ENCODE data around the gene IGFBP2. TPM values are rescaled to one million over a fixed set of nuclear protein-coding genes. Genes with fewer than 3 reads are reported as not detected.

Gene IGFBP2
- polyA plus RNA-seq, 1 of the 3 experiments (the other 2 are of a cell fraction): 695 TPM

DNA sequence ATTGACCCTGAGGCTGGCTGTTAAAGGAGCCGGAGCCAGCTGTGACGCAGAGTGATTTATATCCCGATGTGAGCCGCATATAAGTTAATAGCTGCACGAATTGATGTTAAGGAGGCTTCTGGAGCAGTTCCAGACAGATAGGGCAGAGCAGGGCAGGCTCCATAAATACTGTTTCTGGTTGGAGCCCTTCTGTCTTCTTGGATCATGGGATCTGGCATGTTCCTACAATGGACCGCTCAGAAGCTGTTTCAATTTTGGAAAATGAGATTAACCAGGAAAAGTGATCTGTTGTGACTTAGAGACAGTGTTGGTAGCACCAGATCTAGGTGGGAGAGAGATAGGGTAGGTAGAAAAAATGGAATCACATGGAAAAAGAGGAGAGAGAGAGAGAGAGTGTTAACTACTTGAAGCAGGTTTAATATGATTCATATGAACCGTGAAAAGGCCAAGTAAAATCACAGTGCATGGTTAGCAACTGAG is 66.9 kb downstream of the IGFBP2 start:
- H3K36me3 ChIP-seq (replicated peaks in 1 of 2; ENCODE audit: control insufficient read depth in 1 of 2, insufficient read depth in 2 of 2, low read length in 1 of 2): no peaks in the 10 kb centered on the region
- H3F3A ChIP-seq (replicated peaks; ENCODE audit: insufficient read depth): peaks cover 14% of the 10 kb centered on the region
- CTCF ChIA-PET: interaction anchor here (0.6 to 7.5 kb wide), 21 partner anchors 9 to 1012 kb away, joined by 3 to 74 read pairs (median 4); no protein-coding TSS in a partner anchor
- no peaks in the 10 kb centered on the region for H4K20me1 ChIP-seq (ENCODE audit: insufficient read depth)
- no peaks in the 10 kb centered on the region for H3K79me2 ChIP-seq (ENCODE audit: insufficient read depth)
- WGBS (ENCODE audit: low lambda C conversion rate): 27% methylated on average over 7 of the region's 7 CpGs
- no peaks in the 10 kb centered on the region for H3K9me3 ChIP-seq
- H3K4me1 ChIP-seq (ENCODE audit: control insufficient read depth in 1 of 2, insufficient read depth in 2 of 2, low read depth in 1 of 2, low read length in 1 of 2): peaks cover 37 to 43% of the 10 kb centered on the region in 2 experiments
- POLR2A ChIA-PET: interaction anchor here (0.6 to 1.2 kb wide), 5 partner anchors 35 to 300 kb away, joined by 3 to 11 read pairs (median 3); no protein-coding TSS in a partner anchor
- H2AFZ ChIP-seq (ENCODE audit: low read depth): 0 out of 2 replicates have a peak overlapping the region, but pooled peaks have one; percentile 43
- peak overlapping the region; percentile 32; the same call in 1 of the 2 replicates for H3K4me2 ChIP-seq
- no peak overlapping the region for H3K4me3 ChIP-seq (ENCODE audit: low read depth in 2 of 2, low read length in 1 of 2)
- no peaks in the 10 kb centered on the region for H3K27me3 ChIP-seq (ENCODE audit: insufficient read depth)
- no peak overlapping the region for H3K9ac ChIP-seq
- peak; percentile 71 for DNase-seq
- H3K9me2 ChIP-seq: no peaks in the 10 kb centered on the region
- peak overlapping the region; percentile 2 to 98; a peak in 3 of 4 replicates for H3K27ac ChIP-seq (ENCODE audit: low read depth in 2 of 2, low read length in 1 of 2)
- peak; percentile 1; the same call in 1 of the 2 replicates for TF ChIP-seq SMC3 (IDR thresholded peaks at IDR 0.05; ENCODE audit: low read depth, low read length)
- TF ChIP-seq, protein P1, sequence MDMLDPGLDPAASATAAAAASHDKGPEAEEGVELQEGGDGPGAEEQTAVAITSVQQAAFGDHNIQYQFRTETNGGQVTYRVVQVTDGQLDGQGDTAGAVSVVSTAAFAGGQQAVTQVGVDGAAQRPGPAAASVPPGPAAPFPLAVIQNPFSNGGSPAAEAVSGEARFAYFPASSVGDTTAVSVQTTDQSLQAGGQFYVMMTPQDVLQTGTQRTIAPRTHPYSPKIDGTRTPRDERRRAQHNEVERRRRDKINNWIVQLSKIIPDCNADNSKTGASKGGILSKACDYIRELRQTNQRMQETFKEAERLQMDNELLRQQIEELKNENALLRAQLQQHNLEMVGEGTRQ (IDR thresholded peaks at IDR 0.05; ENCODE audit: borderline replicate concordance, low read depth, low read length): no peak
- no peak for TF ChIP-seq ELF1 (IDR thresholded peaks at IDR 0.05)
- TF ChIP-seq MXI1 (IDR thresholded peaks at IDR 0.05; ENCODE audit: low read depth, low read length): peak; percentile 63; the same call in 1 of the 2 replicates
- TF ChIP-seq NRF1 (IDR thresholded peaks at IDR 0.05; ENCODE audit: low read depth, low read length): no peak
- TF ChIP-seq, protein P2, sequence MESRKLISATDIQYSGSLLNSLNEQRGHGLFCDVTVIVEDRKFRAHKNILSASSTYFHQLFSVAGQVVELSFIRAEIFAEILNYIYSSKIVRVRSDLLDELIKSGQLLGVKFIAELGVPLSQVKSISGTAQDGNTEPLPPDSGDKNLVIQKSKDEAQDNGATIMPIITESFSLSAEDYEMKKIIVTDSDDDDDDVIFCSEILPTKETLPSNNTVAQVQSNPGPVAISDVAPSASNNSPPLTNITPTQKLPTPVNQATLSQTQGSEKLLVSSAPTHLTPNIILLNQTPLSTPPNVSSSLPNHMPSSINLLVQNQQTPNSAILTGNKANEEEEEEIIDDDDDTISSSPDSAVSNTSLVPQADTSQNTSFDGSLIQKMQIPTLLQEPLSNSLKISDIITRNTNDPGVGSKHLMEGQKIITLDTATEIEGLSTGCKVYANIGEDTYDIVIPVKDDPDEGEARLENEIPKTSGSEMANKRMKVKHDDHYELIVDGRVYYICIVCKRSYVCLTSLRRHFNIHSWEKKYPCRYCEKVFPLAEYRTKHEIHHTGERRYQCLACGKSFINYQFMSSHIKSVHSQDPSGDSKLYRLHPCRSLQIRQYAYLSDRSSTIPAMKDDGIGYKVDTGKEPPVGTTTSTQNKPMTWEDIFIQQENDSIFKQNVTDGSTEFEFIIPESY (IDR thresholded peaks at IDR 0.05; ENCODE audit: borderline replicate concordance, low read depth): no peak
- TF ChIP-seq, protein P3, sequence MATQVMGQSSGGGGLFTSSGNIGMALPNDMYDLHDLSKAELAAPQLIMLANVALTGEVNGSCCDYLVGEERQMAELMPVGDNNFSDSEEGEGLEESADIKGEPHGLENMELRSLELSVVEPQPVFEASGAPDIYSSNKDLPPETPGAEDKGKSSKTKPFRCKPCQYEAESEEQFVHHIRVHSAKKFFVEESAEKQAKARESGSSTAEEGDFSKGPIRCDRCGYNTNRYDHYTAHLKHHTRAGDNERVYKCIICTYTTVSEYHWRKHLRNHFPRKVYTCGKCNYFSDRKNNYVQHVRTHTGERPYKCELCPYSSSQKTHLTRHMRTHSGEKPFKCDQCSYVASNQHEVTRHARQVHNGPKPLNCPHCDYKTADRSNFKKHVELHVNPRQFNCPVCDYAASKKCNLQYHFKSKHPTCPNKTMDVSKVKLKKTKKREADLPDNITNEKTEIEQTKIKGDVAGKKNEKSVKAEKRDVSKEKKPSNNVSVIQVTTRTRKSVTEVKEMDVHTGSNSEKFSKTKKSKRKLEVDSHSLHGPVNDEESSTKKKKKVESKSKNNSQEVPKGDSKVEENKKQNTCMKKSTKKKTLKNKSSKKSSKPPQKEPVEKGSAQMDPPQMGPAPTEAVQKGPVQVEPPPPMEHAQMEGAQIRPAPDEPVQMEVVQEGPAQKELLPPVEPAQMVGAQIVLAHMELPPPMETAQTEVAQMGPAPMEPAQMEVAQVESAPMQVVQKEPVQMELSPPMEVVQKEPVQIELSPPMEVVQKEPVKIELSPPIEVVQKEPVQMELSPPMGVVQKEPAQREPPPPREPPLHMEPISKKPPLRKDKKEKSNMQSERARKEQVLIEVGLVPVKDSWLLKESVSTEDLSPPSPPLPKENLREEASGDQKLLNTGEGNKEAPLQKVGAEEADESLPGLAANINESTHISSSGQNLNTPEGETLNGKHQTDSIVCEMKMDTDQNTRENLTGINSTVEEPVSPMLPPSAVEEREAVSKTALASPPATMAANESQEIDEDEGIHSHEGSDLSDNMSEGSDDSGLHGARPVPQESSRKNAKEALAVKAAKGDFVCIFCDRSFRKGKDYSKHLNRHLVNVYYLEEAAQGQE (IDR thresholded peaks at IDR 0.05; ENCODE audit: low read depth, low read length): no peak
- peak; percentile 47 for TF ChIP-seq RAD21 (IDR thresholded peaks at IDR 0.05; ENCODE audit: low read length)
- TF ChIP-seq MEF2A (IDR thresholded peaks at IDR 0.05; ENCODE audit: borderline replicate concordance, low read depth): no peak
- TF ChIP-seq, protein P4, sequence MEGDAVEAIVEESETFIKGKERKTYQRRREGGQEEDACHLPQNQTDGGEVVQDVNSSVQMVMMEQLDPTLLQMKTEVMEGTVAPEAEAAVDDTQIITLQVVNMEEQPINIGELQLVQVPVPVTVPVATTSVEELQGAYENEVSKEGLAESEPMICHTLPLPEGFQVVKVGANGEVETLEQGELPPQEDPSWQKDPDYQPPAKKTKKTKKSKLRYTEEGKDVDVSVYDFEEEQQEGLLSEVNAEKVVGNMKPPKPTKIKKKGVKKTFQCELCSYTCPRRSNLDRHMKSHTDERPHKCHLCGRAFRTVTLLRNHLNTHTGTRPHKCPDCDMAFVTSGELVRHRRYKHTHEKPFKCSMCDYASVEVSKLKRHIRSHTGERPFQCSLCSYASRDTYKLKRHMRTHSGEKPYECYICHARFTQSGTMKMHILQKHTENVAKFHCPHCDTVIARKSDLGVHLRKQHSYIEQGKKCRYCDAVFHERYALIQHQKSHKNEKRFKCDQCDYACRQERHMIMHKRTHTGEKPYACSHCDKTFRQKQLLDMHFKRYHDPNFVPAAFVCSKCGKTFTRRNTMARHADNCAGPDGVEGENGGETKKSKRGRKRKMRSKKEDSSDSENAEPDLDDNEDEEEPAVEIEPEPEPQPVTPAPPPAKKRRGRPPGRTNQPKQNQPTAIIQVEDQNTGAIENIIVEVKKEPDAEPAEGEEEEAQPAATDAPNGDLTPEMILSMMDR (IDR thresholded peaks at IDR 0.05): no peak
- no peak for TF ChIP-seq TEAD4 (IDR thresholded peaks at IDR 0.05; ENCODE audit: borderline replicate concordance, insufficient read depth)
- peak; percentile 89 for TF ChIP-seq FOXJ3 (CRISPR knock-in tag; IDR thresholded peaks at IDR 0.05)
- peak in 1 of 2 experiments; percentile 95; a peak in 2 of 4 replicates for TF ChIP-seq EP300 (IDR thresholded peaks at IDR 0.05; ENCODE audit: borderline replicate concordance in 1 of 2, low read depth in 1 of 2, low read length in 1 of 2)
- TF ChIP-seq FOXM1 (IDR thresholded peaks at IDR 0.05; ENCODE audit: low read depth): no peak
- TF ChIP-seq, protein P5, sequence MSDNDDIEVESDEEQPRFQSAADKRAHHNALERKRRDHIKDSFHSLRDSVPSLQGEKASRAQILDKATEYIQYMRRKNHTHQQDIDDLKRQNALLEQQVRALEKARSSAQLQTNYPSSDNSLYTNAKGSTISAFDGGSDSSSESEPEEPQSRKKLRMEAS (IDR thresholded peaks at IDR 0.05; ENCODE audit: low read depth): no peak
- TF ChIP-seq RXRA (IDR thresholded peaks at IDR 0.05; ENCODE audit: borderline replicate concordance, low read depth): no peak
- TF ChIP-seq, protein P6, sequence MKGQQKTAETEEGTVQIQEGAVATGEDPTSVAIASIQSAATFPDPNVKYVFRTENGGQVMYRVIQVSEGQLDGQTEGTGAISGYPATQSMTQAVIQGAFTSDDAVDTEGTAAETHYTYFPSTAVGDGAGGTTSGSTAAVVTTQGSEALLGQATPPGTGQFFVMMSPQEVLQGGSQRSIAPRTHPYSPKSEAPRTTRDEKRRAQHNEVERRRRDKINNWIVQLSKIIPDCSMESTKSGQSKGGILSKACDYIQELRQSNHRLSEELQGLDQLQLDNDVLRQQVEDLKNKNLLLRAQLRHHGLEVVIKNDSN (IDR thresholded peaks at IDR 0.05; ENCODE audit: borderline replicate concordance, low read depth): no peak
- TF ChIP-seq CHD2 (IDR thresholded peaks at IDR 0.05; ENCODE audit: low read length, partially characterized antibody): peak; percentile 86
- peak; percentile 58; the same call in 1 of the 2 replicates for TF ChIP-seq NFIC (IDR thresholded peaks at IDR 0.05; ENCODE audit: borderline replicate concordance)
- TF ChIP-seq JUND (IDR thresholded peaks at IDR 0.05): no peak
- TF ChIP-seq, protein P7, sequence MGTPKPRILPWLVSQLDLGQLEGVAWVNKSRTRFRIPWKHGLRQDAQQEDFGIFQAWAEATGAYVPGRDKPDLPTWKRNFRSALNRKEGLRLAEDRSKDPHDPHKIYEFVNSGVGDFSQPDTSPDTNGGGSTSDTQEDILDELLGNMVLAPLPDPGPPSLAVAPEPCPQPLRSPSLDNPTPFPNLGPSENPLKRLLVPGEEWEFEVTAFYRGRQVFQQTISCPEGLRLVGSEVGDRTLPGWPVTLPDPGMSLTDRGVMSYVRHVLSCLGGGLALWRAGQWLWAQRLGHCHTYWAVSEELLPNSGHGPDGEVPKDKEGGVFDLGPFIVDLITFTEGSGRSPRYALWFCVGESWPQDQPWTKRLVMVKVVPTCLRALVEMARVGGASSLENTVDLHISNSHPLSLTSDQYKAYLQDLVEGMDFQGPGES (IDR thresholded peaks at IDR 0.05; ENCODE audit: low read depth, low read length): no peak
- TF ChIP-seq TCF12 (IDR thresholded peaks at IDR 0.05): 0 out of 2 replicates have a peak, but pooled peaks have one; percentile 20
- peak; percentile 76 for TF ChIP-seq RCOR1 (IDR thresholded peaks at IDR 0.05; ENCODE audit: low read length)
